ENCODE measurements around the gene LCP1.
A peak's percentile ranks its signal among the peaks of the same experiment; 100 is the strongest.

Gene LCP1

DNA sequence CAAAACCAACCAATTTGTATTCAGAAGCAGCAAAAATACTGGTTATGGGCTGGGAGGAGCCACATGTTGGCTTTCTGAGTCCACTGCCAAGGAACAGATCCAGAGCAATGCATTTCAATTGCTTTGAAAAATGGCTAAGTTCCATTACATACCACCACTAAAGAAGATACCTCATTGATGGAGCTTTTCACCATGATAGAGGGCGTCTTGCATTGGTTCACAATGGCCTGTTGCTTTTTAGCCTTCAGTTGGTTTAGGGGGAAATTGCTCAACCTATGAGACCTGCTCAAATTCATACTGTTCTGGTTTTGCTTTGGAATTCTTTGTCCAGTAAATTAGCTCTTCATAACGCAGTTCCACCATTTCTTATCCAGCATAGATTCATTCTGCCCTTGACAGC is 55.9 kb downstream of the LCP1 start:
- no peak for DNase-seq

DNA sequence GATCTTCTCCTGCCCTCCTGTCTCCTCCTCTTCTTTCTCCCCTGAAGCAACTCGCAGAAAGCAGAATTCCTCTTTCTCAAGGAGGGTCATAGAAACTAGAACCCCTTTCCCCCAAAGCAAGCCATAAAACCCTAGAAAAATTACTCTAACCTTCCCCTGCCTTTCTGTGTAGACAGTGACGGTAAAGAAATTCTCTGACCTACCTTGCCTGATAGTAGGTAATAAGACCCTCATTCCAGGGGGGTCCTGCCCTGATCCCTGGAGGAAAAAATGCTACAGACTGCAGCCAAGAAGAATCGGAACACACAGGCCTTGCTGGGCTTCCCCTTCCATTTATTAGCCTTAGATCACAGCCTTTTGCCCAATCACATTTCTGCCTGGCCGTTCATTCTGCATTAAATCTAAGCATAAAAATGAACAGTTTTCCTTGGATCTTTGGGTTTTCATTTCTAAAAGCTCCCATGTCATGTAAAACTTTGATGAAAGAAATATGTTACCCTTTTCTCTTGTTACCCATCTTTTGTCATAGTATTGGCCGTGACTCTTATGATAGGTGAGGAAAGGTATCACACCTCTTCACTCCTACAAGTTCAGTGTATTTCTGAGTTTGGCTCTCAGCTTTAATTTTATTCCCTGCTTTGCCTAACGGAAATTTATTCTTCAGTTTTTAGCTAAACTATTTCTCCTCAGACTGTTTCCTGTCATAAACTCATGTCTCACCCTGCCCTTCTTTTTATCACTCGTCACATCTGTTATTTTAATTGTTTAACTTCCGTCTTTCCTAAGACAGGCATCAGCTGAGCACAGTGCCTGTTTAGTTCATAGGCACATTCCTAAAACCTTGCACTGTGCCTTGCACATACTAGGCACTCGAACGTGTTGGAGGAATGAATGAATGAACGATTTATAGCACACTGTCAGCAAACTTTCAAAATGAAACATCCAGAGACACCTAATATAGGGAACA is 56.7 kb downstream of the LCP1 start:
- DNase-seq: no peak

DNA sequence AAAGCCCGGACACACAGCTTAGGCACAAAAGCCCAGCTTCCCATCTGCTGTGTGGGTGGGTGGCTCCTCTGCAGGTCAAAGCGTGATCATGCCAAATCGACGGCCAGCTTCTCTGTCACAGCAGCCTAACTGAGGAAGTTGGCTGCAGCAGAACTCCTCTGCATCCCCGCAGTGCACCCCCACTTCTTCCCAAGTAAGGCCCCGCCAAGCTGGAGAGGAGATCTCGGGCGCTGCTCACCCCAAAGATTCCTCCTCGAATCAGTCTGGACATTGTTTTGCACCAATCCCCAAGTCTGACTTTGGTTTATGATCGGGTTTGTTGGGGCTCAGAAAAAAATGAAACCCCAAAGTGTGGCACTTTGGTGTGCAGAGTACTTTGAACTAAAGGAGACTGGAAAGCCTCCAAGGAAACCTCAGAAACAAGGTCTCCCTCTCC is 57.4 kb downstream of the LCP1 start:
- peak; percentile 47 for DNase-seq

DNA sequence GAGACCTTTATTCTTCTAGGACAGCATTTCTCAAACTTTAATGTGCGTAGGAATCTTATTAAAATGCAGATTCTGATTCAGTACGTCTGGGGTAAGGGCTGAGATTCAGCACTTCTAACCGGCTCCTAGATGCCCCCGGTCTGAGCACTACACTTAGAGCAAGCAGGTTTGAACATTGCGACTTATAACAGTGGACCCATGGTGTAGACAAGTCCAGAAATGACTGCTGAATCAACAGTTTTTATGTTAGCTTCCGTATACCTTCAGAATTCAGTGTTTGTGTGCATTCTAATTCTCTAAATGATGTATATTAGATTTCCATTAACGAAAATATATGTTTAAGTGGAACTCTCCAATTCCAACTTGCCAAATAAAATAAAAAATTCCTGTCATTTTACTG is 59.7 kb downstream of the LCP1 start:
- no peak for DNase-seq

DNA sequence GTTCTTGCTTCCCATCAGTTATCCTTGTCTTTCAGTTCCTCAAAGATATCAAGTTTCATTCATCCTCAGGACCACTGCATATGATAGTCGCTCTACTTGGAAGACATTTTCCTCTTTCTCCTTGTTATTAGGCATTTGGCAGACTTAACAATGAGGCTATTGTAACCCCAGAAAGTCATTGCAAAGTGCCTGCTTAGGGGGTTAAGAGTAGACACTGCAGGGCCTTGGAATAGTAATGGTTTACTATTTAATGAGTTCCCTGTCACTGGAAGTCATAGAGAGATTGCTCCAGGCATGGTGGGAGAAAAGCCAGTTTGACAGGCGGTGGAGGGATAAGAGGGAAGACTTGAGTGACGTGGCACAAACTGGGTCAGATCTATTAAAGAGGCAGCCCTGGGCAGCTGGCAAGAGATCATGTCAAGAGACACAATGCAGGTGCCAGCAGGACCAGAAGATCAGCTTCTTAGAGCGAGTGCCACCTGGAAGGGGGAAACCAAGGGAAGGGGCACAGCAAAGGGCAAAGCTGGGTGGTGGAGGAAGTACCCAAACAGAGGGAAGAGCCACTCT is 60.3 kb downstream of the LCP1 start:
- DNase-seq: no peak

DNA sequence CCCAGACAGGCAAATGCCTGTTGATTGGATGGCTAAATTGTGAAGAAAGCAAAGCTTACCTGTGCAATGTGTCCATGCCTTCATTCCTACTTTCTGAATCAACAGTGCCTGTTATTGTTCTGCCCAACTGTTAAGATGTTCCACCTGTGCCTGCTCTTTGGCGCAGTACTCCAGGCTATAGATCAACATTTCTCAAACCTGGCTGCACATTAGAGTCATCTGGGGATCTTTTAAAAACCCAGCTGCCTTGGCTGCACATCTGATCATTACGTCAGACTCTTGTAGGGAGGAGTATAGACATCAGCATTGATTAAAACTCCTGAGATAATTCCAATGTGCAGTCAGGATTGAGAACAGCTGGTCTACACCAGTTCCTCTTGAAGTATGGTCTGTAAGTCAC is 60.9 kb downstream of the LCP1 start:
- DNase-seq: no peak

DNA sequence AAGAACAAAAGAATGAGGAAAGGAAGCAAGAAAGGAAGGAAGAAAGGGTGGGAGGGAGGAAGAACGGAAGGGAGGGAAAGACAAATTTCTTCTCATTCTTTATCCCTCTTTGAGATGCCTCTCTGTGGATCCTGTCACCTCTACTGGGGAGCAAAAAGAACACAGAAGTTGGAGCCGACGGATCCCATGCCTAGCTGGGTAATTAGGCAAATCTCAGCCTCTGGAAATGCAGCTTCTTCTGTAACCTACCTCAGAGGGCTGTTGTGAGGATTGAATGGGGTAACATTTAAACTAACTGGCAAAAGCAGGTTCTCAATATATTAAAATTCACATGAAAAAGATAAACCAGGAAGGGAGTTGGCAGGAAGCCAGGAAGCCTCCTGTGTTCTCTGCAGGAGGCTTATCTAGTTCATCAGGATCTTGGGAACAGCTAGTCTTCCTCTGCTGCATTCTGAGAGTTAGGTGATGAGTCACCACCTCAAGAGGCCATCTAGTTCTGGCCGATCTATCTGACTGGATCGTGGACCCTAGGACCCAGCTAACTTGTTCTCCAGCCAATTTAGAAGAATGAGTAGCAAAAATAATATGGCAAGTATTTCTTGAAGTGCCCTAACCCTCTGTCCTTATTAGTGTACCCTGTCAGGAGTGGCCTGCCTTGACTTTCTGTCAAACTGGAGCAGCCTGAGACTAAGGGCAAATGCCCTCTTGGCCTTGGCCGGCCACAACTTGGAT is 61.9 kb downstream of the LCP1 start:
- DNase-seq: no peak

DNA sequence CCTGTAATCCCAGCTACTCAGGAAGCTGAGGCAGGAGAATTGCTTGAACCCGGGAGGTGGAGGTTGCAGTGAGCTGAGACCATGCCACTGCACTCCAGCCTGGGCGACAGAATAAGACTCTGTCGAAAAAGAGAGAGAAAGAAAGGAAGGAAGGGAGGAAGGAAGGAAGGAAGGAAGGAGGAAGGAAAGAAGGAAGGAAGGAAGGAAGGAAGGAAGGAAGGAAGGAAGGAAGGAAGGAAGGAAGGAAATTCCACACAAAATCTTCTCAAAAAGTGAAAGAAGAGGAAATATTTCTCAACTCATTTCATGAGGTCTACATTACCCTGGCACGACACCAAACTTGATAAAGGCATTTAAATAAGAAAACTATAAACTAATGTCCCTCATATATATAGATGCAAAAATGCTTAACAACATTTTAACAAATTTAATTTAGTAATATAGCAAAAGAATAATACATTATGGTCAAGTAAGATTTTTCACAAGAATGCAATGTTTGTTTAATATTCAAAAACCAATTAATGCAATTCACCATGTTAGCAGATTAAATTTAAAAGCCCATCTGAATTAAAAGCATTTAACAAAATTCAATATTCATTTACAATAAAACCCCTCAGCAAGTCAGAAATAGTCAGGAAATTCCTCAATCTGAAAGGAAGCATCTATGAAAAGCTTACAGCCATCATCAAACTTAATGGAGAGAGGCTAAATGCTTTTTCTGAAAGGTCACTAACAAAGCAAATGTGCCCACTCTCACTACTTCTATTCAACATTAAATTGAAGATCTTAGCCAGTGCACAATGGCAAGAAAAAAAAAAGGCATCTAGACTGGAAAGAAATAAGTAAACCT is 65.1 kb downstream of the LCP1 start:
- no peak for DNase-seq

DNA sequence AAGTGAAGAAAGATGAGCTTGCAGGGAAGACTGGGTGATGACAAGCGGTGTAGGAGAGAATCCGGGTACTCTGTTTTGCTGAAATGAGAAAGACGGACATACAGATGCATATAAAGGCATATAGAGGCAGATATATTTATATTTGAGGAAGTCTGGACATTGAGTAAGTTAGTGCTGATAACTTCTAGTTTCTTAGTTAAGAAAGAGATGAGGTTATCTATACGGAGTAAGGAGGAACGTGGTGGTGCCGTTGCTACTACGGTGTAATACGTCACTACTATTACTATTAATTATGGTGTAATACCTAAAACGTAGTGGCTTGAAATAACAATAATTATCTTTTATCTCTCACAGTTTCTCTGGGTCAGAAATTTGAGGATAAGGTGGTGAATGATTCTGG is 67.4 kb downstream of the LCP1 start:
- peak; percentile 38 for DNase-seq

DNA sequence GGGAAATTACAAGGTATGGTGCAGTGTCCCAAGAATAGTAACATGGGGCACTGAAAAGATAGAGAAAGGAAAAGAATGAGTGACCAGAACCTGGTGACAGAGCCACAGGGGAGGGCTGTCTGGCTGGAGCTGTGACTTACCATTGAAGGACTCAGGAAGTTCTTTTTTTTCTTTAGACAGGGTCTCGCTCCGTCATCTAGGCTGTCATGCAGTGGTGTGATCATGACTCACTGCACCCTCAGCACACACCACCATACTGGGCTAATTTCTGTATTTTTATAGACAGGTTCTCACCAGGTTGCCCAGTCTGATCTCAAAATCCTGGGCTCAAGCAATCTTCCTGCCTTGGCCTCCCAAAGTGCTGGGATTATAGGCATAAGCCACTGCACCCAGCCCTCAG is 68.4 kb downstream of the LCP1 start:
- DNase-seq: peak; percentile 66

DNA sequence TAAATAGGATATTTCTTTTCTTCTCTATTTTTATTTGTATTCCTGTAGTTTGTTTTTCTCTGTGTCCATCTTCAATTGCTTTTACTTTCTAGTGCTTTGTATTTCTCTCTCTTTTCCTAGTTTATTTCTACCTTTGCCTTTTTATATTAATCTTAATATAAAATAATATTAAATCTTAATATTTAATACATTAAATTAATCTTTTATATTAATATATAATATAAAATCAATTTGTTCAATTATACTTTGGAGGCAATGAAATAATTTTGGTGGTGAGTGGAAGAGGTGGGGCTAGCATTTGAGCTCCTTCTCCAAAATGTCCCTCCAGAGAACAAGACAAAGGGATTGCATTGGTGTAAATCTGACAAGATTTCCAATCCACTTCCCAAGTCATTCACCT is 70.8 kb downstream of the LCP1 start:
- no peak for DNase-seq

DNA sequence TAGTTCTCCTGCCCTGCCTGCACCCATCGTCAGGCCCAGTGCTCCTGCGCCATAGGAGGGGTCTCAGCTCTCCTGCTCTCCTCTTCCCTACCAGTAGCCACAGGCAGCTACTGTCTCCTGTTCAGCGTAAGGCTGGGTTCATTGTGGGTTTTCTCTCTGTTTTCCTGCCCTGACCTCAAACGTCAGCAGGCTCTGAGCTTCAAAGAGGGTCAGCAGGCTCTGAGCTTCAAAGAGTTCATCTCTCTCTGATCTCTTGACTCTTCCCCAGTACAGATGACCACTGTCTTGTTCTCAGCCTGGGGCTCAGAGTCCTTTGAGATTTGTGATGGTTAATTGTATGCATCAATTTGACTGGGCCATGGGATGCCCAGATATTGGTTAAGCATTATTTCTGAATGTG is 72.5 kb downstream of the LCP1 start:
- no peak for DNase-seq

DNA sequence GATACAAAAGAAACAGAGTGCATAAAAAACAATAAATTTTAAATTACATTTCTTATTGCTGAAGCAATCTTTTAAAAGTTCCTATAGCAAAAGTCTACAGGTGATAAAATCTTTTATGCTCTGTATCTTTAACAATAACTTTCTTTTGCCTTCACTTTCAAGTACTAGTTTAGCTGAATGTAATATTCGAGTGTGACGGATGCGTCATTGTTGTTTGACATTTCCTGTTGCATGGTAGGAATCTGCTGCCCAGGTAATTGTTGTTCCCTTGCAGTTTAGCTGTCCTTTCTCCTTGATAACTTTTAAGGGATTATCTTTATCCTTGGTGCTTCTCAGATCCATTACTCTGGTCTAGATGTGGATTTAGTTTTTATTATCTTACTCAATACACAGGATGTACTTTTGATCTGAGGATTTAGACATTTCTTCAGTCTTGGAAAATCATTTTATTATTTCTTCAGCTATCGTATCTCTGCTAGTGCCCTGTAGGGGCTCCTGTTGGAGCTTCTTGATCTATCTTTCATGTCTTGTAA is 75.1 kb downstream of the LCP1 start:
- no peak for DNase-seq

DNA sequence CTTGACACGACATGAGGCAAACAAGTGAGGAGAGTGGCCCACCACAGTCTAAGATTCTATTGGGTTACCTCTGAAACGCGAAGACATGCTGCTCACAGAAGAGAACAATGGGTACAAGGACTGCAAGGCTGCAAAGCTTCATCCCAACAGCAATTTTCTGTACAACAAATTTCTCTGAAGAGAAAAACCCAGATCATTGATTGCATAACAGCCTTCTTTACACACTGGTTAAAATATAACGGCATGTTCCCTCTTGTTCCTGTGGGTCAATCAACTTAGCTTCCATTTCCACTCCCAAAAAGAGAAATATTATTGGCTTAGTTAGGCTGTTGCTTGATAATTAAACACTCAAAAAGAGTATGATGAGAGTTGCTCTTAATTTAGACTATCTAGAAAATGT is 77.1 kb downstream of the LCP1 start, which contains the start of gene CPB2:
TSS of gene CPB2 (minus strand) at position 166 of the 400 bp plus-strand sequence. CDS start at position 142, 24 bp downstream.
- DNase-seq: peak; percentile 18

DNA sequence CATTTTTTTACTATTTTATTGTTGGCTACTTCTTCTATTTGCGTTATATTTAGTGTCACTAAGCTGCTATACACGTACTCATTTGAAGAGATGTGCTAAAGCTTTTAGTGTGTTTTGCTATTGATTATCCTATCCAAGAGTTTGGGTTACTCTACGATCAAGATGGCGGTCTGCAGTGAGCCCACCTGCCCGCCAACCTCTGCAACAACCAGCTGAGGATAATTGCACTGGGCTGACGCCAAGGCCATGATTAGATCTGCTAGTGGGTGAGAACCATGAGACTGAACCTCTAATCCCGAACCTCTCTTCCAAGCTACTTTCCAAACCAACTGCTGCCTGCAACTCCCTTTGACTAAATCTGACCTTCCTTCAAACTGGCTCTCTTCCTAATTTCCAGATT is 78.9 kb downstream of the LCP1 start:
- DNase-seq: no peak

DNA sequence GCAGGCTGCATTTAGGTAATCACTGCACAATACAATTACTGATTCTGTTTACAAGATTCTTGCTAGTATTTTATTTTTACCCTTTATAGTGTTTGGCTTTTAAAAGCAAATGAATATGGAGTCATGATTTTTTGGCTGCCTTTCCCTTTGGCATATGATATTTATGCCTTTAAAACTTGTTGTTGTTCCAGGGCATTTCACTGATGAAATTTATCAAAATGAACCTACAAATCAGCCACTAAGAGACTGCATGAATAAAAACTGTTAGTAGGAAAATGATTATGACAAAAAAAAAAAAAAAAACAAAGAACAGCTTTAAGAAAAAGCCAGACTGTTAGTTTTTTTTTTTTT is 79.7 kb downstream of the LCP1 start:
- DNase-seq: no peak

DNA sequence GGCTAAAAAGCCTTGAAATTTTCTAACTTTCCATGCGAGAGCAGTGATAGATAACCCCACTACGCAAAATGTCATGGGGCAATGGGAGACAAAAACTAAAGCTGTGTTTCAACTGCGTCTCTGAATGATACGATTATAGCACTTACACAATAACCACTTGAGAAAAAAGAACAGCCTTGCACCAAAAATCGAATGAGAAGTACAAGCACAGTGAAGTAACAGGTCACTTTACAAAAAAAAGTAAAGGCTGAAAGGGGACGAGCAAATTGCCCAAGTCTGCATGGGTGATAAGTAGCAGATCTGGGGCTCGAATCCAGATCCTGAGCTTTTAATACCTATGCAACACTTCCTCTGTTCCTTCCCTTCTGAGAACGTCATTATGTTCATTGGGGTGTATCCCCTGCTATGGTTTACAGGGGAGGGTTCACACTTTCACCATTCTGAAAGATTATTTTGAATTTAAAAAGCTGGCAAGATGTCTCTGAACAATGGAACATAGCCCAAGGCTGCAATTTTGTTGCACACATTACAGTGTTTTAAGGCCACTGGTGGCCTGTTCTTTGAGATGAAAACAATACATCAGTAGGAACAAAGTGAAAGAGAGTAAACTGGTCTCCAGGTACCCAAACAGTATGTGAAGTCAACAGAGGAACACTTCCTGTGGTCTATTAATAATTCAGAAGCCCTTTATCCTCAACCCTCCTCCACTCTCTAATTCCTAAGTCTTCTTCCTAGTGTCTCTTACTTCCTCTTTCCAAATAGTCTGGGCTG is 80.3 kb downstream of the LCP1 start:
- DNase-seq: peak; percentile 61

DNA sequence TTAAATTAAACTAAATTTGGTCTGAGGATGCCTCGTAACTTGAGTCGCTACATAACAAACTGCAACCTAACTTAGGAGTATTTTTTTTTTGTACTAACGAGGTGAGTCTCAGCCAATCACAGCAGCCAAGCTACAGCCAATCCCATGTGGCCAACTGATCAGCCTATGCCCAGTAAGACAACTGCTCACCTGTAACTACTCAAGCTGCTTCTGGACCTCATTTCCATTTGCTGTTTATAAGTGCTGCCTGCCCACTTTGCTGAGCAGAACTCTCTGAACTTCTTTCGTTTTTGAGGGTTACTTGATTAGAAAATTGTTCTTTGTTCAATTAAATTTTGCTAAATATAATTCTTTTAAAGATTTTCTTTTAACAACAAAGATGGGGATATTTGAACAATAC is 81.0 kb downstream of the LCP1 start:
- no peak for DNase-seq

DNA sequence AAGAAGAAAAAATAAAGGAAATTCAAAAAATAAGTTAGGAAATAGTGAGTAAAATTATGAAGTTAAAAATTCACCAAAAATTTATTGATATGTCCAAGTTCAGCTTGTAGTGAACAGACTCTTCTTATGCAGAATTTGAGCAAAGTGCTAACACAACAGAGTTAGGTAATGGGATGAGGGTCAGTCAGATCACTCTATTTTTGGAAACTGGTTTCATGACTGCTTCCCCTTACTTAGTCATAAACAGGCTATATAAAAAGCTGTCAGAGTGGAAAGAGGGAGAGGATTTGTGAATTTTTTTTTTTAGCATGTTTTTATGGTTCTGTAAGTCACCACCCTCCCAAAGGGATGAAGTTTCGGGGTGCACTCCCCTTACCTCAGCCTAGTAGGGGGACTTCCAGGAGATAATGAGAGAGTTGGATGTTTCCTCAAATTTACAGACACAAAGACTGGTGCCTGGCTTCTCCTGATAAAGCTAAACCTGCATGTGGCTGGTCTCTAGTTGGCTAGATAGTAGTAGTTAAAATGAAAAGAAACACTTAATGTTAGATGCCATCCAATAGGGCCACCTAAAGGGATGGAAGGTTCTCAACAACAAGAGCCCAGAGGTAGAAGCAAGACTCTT is 81.7 kb downstream of the LCP1 start:
- DNase-seq: peak; percentile 83

DNA sequence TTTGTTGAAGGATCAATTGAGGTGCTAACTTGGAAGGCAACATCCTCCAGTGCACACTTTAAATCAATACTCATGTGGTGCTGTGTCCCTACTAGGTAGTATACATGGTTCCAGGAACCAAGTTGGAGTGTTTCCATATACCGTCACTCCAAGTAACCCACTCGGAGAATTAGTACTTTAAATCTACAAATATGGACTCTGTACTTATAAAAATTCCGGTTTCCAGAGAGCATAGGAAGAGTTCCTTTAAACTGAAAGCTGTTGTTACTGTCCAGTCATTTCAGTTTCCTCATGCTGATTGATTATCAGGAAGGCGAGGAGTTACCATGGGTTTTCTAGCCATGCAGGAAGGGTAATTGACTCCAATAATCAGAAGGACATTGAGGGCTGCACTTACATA is 84.3 kb downstream of the LCP1 start:
- DNase-seq: no peak

DNA sequence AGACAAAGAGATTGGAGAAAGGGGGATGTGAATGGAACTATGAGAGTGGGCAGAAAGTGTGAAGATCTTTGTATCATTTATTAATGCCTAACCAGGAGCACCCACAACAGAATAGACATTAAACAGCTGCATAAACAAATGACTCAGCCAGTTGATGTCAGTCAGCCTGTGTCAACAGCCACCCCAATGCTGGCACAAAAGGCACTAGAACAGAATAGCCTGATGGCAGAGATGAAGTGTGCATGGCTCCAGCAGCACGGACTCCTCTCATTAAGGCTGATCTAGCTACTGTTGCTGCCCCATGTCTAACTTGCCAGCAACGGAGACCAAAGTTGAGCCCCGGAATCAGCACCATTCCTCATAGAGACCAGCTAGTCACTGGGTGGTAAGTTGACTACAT is 85.0 kb downstream of the LCP1 start:
- no peak for DNase-seq
